Mononuclear cell (primary cell): Measurements from ENCODE around the gene ZBTB46. TPM values are rescaled to one million over a fixed set of nuclear protein-coding genes. Genes with fewer than 3 reads are reported as not detected.

Source experiments
- H3K27me3 ChIP-seq: 2 replicates; pipeline ENCODE4 v1.6.0; 2011; ENCODE audit warnings: low read length, control low read depth; ENCODE audit not compliant: insufficient read depth
- H3K4me1 ChIP-seq: 2 replicates; pipeline ENCODE4 v1.5.1; 2011; ENCODE audit warnings: mild to moderate bottlenecking, low read length, control low read depth; ENCODE audit not compliant: insufficient read depth
- H3K4me3 ChIP-seq: 2 replicates; pipeline ENCODE4 v1.5.1; 2011; ENCODE audit warnings: mild to moderate bottlenecking, low read length, moderate library complexity
- H3K9me3 ChIP-seq: 2 replicates; pipeline ENCODE4 v1.5.1; 2011; ENCODE audit warnings: low read depth, mild to moderate bottlenecking, control low read depth, low read length
- total RNA-seq: library from RNA; depleted of rRNA; stranded (reverse); fragments of >200 nt; gene quantifications from one replicate; pipeline ENCODE4 v1.2.3, GENCODE V29; 2012

The ZBTB46 gene
- total RNA-seq, 1 donor: 2.1 TPM

DNA sequence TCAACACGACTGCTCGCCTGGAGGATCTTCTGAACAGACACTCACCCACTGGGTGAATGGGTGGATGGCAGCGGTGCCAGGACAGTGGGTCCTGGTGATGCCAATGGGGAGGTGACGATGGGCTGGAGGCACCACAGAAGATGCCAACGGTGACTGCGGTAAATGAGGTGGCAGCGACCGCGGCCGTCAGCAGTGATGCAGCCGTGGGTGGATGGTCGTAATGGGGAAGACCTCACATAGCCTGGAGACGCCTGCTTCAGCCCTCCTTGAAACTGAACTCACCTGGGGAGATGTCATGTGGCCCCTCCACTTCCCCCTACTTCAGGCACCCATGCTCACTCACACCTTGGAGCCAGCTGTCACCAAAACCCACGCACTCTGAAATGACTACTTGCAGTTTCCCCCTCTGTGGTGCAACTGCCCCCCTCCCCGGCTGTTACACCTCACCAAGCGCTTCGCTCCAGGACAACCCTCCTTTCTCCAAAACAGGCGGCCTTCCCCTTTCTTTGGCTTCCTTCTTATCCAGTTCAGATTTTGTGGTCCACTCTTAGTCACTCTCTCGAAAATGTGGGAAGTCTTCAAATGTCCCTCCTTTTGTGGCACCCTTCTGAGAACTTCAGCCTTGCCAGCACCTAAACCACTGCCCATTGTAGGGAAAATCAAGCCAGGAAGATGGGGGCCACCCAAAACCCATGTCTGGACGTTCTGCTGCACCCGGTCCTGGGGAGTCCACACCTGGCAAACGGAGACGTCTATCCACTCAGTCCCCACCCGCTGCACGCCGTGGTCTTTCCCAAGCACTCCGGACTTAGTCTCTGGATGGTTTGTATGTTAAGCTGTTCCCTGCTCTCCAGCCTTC is 19.9 kb upstream of the ZBTB46 start:
- Histone ChIP-seq H3K9me3 (no peaks in the 10 kb centered on the region), H3K4me1 (peaks cover 45% of the 10 kb centered on the region), H3K4me3 (no peak overlapping the region), H3K27me3 (peaks cover 15% of the 10 kb centered on the region)

DNA sequence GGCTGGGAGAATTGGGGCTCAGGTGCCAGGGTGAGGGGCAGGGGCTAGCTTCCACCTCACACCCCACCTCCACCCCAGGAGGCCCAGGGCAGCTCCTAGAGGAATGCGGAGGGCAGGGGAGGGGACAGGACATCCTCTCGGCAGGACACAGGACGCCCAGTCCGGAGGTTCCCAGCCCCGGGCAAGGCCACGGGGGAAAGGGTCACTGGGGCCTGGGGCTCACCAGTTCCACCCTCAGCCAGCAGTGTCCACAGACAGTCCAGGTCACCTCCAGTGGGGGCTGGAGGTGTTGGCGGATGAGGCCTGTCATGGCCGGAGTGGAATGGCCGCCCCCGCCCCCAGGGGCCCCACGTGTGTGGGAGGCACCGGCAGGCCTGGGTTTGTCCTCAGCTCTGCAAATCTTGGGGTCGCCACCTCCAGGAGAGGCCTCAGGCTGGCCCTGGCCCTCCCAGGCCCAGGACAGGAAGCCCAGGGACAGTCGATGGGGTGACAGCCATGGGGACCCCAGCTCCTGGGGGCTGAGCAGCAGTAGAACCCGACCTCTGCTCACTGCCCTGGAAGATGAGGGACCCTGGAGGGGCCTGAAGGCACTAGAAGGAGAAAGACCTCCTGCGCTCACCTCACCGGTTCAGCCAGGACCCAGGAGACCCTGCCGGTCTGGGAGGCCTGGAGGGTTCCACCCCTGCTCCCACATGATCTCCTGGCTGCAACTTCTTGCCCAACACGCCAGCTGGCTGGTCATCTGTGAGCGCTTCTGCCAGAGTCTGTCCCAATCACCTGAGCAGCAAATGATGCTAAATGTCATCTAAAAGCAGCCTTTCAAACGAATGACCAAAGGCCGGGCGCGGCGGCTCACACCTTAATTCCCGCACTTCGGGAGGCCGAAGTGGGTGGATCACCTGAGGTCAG is 17.2 kb upstream of the ZBTB46 start:
- Histone ChIP-seq H3K4me1 (peaks cover 35% of the 10 kb centered on the region), H3K27me3 (peaks cover 35% of the 10 kb centered on the region), H3K4me3 (no peak overlapping the region), H3K9me3 (no peaks in the 10 kb centered on the region)

DNA sequence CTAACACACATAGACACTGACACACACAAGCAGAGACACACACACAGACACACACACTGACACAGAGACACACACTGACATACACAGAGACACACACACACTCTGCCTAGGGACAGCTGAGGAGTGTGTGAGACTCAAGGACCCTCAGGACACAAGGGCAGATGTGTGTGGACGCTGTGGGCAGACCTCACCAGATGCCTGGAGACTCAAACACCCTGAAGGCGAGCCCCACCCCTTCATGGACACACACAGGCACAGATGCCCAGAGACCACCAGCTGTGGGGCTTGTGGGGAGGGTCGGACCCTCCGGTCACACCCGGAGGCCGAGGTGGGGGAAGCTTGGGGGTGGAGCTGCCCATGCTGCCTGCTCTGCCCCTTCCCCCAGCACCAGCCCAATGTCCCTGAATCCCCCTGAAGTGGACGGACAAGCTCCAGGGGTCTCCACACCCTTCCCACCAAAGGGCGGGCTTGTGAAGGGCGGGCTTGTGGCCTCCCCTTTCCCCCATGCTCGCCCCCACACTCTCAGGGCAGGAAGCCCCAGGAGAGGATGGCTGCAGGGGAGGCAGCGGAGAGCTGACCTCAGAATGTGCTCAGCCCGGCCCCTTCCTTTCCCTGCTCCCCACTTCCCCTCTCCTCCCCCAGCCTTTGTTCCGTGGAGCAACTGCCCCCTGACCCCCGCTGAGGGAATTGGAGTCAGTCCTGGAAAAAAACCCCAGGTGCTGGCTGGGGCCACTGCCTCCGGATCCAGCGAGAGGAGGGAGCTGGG is 16.4 kb upstream of the ZBTB46 start:
- no peaks in the 10 kb centered on the region for H3K9me3 ChIP-seq
- no peak overlapping the region for H3K4me3 ChIP-seq
- peaks cover 37% of the 10 kb centered on the region for H3K27me3 ChIP-seq
- peaks cover 35% of the 10 kb centered on the region for H3K4me1 ChIP-seq

DNA sequence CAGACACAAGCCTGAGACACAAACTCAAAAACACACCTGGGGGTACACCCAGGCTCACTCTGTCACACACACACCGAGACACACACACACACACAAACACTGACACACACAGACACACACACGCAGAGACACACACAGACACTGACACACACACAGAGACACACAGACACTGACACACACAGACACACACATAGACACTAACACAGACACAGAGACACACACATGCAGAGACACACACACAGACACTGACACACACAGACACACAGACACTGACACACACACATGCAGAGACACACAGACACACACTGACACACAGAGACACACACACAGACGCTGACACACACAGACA is 15.8 kb upstream of the ZBTB46 start:
- H3K4me1 ChIP-seq: peaks cover 35% of the 10 kb centered on the region
- H3K27me3 ChIP-seq: peaks cover 37% of the 10 kb centered on the region
- H3K4me3 ChIP-seq: no peak overlapping the region
- no peaks in the 10 kb centered on the region for H3K9me3 ChIP-seq

DNA sequence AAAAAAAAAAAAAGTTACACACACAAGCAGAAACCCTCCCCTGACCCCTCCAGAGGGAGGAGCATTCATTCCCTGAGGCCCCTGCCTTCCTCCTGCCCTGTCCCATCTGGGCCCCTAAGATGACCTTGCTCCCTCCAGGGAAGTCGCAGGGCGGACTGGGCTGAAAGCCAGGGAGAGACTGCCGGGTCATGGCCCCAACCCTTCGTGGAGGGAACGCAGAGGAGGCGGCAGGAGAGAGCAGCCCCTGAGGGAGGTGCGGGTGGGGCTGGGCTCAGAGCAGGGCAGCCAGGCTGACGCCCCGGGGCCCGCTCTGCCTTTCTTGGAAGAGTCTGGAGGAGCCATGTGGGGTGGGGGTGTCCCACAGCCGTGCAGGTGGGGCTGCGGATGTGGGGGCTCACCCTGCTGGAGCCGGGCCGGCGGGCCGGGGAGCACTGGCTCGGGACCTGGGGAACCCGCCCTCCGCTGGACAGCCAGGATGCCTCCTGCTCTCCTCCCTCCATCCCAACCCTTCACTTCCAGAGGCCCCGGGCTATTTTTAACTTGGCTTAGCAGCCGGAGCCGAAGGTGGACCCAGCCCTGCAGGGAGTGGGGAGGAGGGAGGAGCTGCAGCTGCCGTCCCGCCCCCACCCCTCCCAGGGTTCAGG is 15.2 kb upstream of the ZBTB46 start:
- H3K4me3 ChIP-seq: no peak overlapping the region
- H3K27me3 ChIP-seq: peaks cover 37% of the 10 kb centered on the region
- H3K4me1 ChIP-seq: peaks cover 34% of the 10 kb centered on the region
- no peaks in the 10 kb centered on the region for H3K9me3 ChIP-seq

DNA sequence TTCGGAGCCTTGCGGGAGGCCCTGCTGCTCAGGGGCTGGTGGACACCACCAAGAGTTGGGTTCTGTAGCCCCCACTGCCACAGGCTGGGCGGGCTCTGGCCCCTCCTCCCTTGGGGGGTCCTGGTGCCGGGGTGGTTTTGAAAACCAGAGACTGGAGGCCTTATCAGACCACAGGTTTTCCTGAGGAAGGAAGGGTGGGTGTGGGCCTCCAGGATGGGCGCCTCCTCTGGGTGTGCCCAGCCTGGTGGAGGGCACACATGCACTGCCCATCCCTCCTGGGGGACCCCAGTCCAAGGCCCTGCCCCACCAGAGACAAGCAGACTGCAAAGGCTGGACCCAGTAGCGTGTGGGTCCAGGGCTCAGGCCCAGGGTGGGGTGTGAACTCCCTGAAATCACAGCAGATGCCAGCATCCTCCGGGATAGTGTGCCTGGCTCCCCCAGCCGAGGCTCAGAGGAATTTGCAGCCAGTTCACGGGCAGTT is 13.5 kb upstream of the ZBTB46 start:
- peaks cover 31% of the 10 kb centered on the region for H3K4me1 ChIP-seq
- H3K4me3 ChIP-seq: no peak overlapping the region
- H3K27me3 ChIP-seq: peaks cover 37% of the 10 kb centered on the region
- no peaks in the 10 kb centered on the region for H3K9me3 ChIP-seq

DNA sequence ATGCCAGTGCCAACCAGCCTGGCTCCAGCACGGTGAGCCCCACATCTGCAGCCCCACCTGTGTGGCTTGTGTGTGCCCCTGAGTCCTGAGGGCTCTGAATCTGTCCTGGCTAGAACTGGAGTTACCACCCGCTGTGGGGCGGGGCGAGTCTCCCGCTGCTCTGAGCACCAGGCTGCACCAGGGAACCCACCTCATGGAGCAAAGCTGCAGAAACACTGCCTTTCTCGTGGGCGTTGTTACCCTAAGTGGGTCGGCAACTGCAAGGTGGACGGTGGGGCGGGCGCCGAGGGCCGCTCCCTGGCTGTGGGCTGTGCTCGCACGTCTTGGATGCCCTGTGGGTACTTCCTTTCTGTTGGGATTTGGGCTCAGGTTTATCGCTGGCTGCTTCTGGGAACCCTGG is 12.7 kb upstream of the ZBTB46 start:
- no peak overlapping the region for H3K4me3 ChIP-seq
- H3K9me3 ChIP-seq: no peaks in the 10 kb centered on the region
- H3K27me3 ChIP-seq: peaks cover 37% of the 10 kb centered on the region
- H3K4me1 ChIP-seq: peaks cover 31% of the 10 kb centered on the region

DNA sequence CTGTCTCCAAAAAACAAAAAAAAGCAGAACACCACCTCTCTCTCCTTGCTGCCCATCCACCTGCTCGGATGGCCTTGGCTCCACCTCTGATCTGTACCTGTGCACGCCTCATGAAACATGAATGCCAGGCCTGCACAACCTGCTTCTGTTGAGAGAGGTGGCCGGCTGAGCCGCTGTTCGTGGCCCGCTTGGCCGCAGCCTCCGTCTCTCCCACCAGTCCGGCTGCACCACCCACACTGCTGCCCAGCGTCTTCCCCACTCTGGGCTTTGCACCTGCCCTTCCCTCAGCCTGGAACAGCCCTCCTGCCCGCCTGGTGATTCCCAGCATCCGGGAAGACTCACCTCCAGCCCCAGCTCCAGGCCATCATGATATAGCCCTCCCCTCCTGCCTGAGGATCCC is 12.2 kb upstream of the ZBTB46 start:
- no peaks in the 10 kb centered on the region for H3K9me3 ChIP-seq
- H3K4me1 ChIP-seq: peaks cover 31% of the 10 kb centered on the region
- peaks cover 37% of the 10 kb centered on the region for H3K27me3 ChIP-seq
- no peak overlapping the region for H3K4me3 ChIP-seq

DNA sequence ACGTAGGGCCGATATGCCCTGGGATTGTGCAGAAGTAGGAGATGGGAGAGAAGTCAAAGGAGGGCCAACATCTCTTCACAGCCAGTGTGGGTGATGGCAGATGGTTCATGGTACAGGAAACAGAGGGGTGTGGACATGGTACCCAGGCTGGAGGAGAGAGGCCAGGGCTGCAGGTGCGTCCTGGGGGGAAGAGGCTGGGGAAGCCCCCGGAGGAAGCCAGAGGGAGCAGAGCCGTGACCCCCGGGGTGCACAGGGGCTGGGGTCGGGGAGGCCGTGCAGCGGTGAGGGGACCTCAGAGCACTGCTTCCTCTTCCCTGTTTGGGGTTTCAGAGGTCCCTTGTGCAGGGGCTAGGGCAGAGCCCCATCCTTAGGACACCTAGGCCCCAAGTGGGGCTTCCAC is 11.2 kb upstream of the ZBTB46 start:
- no peak overlapping the region for H3K4me3 ChIP-seq
- no peaks in the 10 kb centered on the region for H3K9me3 ChIP-seq
- peaks cover 24% of the 10 kb centered on the region for H3K4me1 ChIP-seq
- H3K27me3 ChIP-seq: peaks cover 36% of the 10 kb centered on the region

DNA sequence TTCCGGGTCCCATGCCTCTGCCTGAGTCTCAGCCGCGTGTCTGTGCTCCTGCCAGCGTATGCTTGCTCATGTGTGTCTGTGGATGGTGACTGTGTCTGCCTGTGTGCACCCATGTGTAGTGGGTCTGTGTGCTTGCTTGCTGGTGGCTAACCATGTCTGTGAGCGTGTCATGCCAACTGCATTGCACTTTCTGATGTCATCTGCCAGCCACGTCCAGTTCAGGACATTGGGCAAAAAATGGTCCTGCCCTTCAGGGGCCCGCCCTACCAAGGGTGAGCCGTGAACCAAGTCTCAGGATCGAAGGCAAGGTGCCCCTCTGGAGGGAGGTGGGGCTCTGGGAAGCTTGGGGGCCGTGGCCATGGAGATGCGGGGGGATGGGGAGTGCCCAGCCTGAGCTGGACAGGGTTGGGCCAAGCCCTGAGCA is 9.4 kb upstream of the ZBTB46 start:
- H3K9me3 ChIP-seq: no peaks in the 10 kb centered on the region
- peaks cover 11% of the 10 kb centered on the region for H3K4me1 ChIP-seq
- H3K27me3 ChIP-seq: peaks cover 21% of the 10 kb centered on the region
- no peak overlapping the region for H3K4me3 ChIP-seq

DNA sequence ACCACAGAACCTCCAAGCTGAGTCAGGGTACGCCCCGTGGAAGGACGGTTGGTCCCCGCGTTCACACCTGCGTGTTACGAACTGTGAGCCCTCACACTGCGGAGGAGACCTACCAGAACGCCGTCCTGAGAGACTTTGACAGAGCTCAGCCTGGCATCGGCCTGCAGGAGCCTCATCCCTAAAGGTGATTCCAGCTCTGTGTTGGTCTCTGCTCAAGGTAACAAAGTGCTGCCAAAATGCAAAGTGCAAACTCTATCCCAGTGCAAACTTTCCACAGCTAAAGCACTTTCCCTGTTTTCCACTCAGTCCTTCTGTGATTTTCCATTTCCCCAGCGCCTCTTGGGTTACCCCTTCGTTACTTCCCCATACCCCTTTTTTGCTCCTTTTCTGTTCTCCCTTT is 8.6 kb upstream of the ZBTB46 start:
- Histone ChIP-seq H3K27me3 (peaks cover 13% of the 10 kb centered on the region), H3K4me1 (peaks cover 5% of the 10 kb centered on the region), H3K4me3 (no peak overlapping the region), H3K9me3 (no peaks in the 10 kb centered on the region)

DNA sequence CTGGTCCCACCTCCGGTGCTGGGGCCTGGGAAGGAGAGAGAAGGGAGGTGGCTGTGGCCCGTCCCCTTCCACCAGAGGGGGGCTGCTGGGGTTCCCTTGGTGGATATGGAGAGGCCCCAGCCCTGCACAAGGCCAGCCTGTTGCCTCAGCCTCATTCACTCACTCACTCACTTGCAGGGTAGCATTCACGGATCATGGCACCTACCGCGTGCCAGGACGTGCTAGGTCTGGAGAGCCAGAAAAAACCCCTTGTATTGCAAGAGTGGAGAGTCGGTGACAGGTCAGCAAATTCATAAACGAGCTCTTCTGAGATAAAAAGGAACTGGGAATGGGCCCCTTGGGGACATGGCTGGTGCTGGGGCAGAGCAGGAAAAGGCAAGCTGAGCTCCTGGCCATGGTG is 6.4 kb upstream of the ZBTB46 start:
- Histone ChIP-seq H3K4me3 (no peak overlapping the region), H3K9me3 (no peaks in the 10 kb centered on the region), H3K4me1 (no peaks in the 10 kb centered on the region), H3K27me3 (peaks cover 6% of the 10 kb centered on the region)

DNA sequence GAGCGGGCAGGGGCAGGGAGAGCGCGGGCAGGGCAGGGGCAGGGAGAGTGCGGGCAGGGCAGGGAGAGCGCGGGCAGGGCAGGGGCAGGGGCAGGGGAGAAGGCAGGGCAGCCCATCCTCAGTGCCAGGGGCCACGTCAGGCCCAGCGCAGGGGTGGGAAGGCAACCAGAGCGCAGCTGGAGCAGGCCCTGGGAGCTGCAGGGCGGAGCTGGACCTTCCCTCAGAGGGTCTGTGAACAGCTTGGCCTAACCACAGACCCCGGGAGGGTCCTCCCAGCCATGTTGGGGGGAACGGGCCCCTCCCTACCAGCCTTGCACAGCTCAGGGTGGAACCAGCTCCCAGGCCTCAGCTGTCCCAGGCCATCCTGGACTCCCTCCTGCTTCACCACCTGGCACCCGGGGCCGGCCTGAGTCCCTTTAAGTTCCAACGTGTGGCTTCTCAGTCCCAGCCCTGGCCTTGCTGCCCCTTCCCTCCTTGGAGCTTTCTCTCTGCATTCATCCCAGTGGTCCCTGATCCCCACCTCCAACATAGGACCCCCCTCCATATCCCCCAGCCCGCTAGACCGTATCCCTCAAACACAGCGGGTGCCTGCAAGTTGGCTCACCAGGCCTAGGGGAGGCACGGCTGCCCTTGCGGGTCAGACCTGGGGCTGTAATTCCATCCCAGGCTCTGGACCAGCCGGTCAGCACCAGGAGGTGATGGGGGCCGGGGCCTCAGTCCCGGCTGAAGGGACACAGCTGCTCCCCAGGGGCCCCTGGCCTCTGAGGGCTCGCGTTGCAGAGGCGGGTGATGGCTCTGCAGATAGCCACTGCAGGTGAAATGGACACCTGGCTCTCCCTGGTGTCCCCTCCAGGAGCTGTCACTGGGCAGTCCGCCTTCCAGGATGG is 5.6 kb upstream of the ZBTB46 start:
- no peaks in the 10 kb centered on the region for H3K9me3 ChIP-seq
- peaks cover 11% of the 10 kb centered on the region for H3K27me3 ChIP-seq
- H3K4me3 ChIP-seq: no peak overlapping the region
- H3K4me1 ChIP-seq: peaks cover 5% of the 10 kb centered on the region
